ENCODE data around the gene DENND5A. TPM values are rescaled to one million over a fixed set of nuclear protein-coding genes. Genes with fewer than 3 reads are reported as not detected.

Gene DENND5A
- total and polyA plus RNA-seq, 2 of the 8 experiments (the other 6 are each of a cell fraction or from before 2014, with no cell fraction given) = 65.7 to 139 TPM

DNA sequence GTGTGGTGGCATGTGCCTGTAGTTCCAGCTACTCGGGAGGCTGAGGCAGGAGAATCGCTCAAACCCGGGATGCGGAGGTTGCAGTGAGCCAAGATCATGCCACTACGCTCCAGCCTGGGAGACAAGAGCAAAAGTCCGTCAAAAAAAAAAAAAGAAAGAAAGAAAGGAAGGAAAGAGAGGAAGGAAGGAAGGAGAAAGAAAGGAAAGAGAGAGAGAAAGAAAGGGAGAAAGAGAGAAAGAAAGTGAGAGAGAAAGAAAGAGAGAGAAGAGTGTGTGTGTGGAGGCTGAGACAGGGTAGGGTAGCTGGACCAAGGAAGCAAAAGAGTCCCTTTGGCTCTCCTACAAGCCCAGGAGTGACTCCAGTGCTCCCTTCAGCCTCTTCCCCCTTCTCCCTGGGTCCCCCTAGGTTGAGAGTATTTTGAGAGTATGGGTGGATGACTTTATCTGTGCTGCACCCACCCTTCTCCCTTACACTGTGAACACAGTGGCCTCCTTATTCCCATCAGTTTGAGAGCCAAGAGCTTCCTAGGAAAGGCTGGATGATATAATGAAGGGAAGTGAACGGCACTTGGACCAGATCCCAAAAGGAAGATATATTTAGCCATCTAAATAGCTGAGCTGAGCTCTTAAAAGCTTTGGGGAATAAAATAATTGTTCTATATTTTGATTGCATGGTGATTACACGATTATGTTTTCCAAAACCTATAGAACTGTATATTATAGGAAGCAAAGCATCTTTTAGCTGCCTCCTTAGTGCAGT, 9.5 kb upstream of the DENND5A start:
- 100% methylated on average over 6 of the region's 8 CpGs; no CpG with 5 or more reads in 1 of the 2 experiments for WGBS, 2 experiments (ENCODE audit: extremely low coverage in 1 of 2, insufficient coverage in 1 of 2, insufficient read length in 1 of 2, insufficient replicate concordance in 2 of 2, low coverage in 1 of 2, low lambda C conversion rate in 2 of 2, missing lambda C conversion rate in 1 of 2)
- no peaks in the 10 kb centered on the region for H3K9me3 ChIP-seq (ENCODE audit: insufficient read depth in 2 of 2, low read depth in 1 of 2, low read length in 1 of 2)
- H3K18ac ChIP-seq (ENCODE audit: extremely low read depth, low read length) = no peak overlapping the region
- H2AK5ac ChIP-seq (ENCODE audit: low read depth, low read length) = no peak overlapping the region
- no peak overlapping the region for H3K56ac ChIP-seq (replicated peaks; ENCODE audit: insufficient read length, low read depth, low read length)
- TF ChIP-seq, protein P1, sequence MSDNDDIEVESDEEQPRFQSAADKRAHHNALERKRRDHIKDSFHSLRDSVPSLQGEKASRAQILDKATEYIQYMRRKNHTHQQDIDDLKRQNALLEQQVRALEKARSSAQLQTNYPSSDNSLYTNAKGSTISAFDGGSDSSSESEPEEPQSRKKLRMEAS (IDR thresholded peaks at IDR 0.05) = no peak
- no peak for TF ChIP-seq SRF (IDR thresholded peaks at IDR 0.05; ENCODE audit: low read depth, low read length)
- no peak for TF ChIP-seq YY1 (IDR thresholded peaks at IDR 0.05; ENCODE audit: low read depth, low read length)
- TF ChIP-seq POLR2AphosphoS5 (IDR thresholded peaks at IDR 0.05; ENCODE audit: low read depth, low read length) = no peak
- no peak for TF ChIP-seq SP1 (IDR thresholded peaks at IDR 0.05; ENCODE audit: low read depth, low read length)
- TF ChIP-seq SIN3A (conservative IDR thresholded peaks at IDR 0.05 in 1 of 2, IDR thresholded peaks at IDR 0.05 in 1 of 2; ENCODE audit: low read depth in 1 of 2, low read length in 2 of 2) = no peak
- ChIA-PET POLR2A (ENCODE audit: partially characterized antibody) (interaction anchor here (1.5 to 3.3 kb wide), 2 partner anchors 10 to 43 kb away, joined by 3 to 22 read pairs; partner anchors contain the start of gene DENND5A), CTCF (ENCODE audit: partially characterized antibody) (interaction anchor here (0.6 to 3.6 kb wide), 7 partner anchors 15 to 696 kb away, joined by 3 to 11 read pairs (median 4); no protein-coding TSS in a partner anchor)
- no peaks in the 10 kb centered on the region for H3K23me2 ChIP-seq (ENCODE audit: low read depth, low read length)
- no peaks in the 10 kb centered on the region for H3K36me3 ChIP-seq (ENCODE audit: control insufficient read depth in 2 of 4, insufficient read depth in 4 of 4, low read length in 3 of 4)
- H2BK120ac ChIP-seq (replicated peaks; ENCODE audit: low read depth, low read length) = no peak overlapping the region
- no peak overlapping the region for H3K4me3 ChIP-seq (ENCODE audit: extremely low read depth in 1 of 4, insufficient read depth in 2 of 4, low read depth in 3 of 4, low read length in 4 of 4)
- H4K20me1 ChIP-seq (replicated peaks in 1 of 2; ENCODE audit: control insufficient read depth in 1 of 2, insufficient read depth in 2 of 2, low read length in 2 of 2) = no peaks in the 10 kb centered on the region
- H3K4ac ChIP-seq (replicated peaks; ENCODE audit: insufficient read length, low read depth, low read length) = no peak overlapping the region
- no peaks in the 10 kb centered on the region for H3K27me3 ChIP-seq (replicated peaks in 1 of 4; ENCODE audit: control insufficient read depth in 3 of 4, extremely low read depth in 1 of 4, insufficient read depth in 3 of 4, low read length in 3 of 4)
- no peak overlapping the region for H2BK15ac ChIP-seq (ENCODE audit: low read length)
- H2BK20ac ChIP-seq (ENCODE audit: low read length) = no peak overlapping the region
- H3K27ac ChIP-seq (ENCODE audit: low read depth, low read length) = no peak overlapping the region
- no peak overlapping the region for H3K4me2 ChIP-seq (ENCODE audit: insufficient read depth in 1 of 2, low read depth in 2 of 2, low read length in 2 of 2)
- no peaks in the 10 kb centered on the region for H3K79me2 ChIP-seq (ENCODE audit: control insufficient read depth in 1 of 2, insufficient read depth in 2 of 2, low read length in 2 of 2)
- H3K79me1 ChIP-seq (ENCODE audit: low read depth, low read length) = no peaks in the 10 kb centered on the region
- H4K5ac ChIP-seq (ENCODE audit: insufficient read length, low read depth, low read length) = no peak overlapping the region
- H2BK12ac ChIP-seq (ENCODE audit: low read depth, low read length) = no peak overlapping the region
- no peak overlapping the region for H2BK5ac ChIP-seq (ENCODE audit: low read depth, low read length)
- H3K14ac ChIP-seq (ENCODE audit: insufficient read length) = no peak overlapping the region
- no peak overlapping the region for H4K8ac ChIP-seq (ENCODE audit: extremely low read depth, insufficient read depth, low read length)
- H3K23ac ChIP-seq (ENCODE audit: insufficient read length) = no peak overlapping the region
- no peak overlapping the region for H2AFZ ChIP-seq (ENCODE audit: low read length)
- no peak overlapping the region for H3K9ac ChIP-seq (replicated peaks in 1 of 4; ENCODE audit: extremely low read depth in 1 of 4, low read depth in 3 of 4, low read length in 3 of 4)
- no peak overlapping the region for H4K91ac ChIP-seq (replicated peaks; ENCODE audit: insufficient read length, low read length)
- DNase-seq (ENCODE audit: low read depth in 1 of 2, low spot score in 2 of 2) (no peak), FAIRE-seq (no peak)
- no peaks in the 10 kb centered on the region for H3K4me1 ChIP-seq (replicated peaks in 1 of 4; ENCODE audit: control insufficient read depth in 3 of 4, insufficient read depth in 4 of 4, low read length in 3 of 4)

Measured in H1 (cell line).